ENCODE measurements around the gene PXMP4. TPM values are rescaled to one million over a fixed set of nuclear protein-coding genes. Genes with fewer than 3 reads are reported as not detected.

The PXMP4 gene
- total and polyA plus RNA-seq, 9 of the 15 experiments (the other 6 are each of a cell fraction or from before 2014, with no cell fraction given), result 4.8 to 29.1 (median 6.8) TPM

DNA sequence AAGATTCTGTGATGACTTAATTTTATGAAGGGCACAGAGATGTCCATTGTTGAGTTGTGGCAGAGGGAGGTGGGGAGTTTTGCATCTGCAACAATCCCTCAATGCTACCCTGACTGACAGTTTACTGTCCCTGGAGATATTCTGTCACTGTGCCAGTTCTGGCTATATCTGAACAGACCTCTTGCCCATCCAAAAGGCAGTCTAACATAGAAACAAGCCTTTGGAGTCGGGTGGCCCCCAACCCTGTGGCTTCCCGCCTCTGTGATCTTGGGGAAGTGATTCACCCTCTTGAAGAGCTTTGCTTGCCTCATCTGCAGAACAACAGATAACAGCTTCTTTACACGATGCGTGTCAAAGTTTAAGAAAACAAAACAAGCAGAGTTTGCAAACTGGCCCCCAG, 30.1 kb downstream of the PXMP4 start (continued):
- no peak for TF ChIP-seq RBBP5 (IDR thresholded peaks at IDR 0.05; ENCODE audit: borderline replicate concordance, insufficient read depth, low read length, poor library complexity, severe bottlenecking)
- TF ChIP-seq MTA2 (IDR thresholded peaks at IDR 0.05; ENCODE audit: low read depth), result peak; percentile 83
- no peak for TF ChIP-seq BACH1 (tag; IDR thresholded peaks at IDR 0.05)
- TF ChIP-seq, protein P1, sequence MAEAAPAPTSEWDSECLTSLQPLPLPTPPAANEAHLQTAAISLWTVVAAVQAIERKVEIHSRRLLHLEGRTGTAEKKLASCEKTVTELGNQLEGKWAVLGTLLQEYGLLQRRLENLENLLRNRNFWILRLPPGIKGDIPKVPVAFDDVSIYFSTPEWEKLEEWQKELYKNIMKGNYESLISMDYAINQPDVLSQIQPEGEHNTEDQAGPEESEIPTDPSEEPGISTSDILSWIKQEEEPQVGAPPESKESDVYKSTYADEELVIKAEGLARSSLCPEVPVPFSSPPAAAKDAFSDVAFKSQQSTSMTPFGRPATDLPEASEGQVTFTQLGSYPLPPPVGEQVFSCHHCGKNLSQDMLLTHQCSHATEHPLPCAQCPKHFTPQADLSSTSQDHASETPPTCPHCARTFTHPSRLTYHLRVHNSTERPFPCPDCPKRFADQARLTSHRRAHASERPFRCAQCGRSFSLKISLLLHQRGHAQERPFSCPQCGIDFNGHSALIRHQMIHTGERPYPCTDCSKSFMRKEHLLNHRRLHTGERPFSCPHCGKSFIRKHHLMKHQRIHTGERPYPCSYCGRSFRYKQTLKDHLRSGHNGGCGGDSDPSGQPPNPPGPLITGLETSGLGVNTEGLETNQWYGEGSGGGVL (CRISPR knock-in tag; IDR thresholded peaks at IDR 0.05), result no peak
- peak; percentile 67 for TF ChIP-seq BHLHE40 (IDR thresholded peaks at IDR 0.05; ENCODE audit: low read length)
- TF ChIP-seq, protein P2, sequence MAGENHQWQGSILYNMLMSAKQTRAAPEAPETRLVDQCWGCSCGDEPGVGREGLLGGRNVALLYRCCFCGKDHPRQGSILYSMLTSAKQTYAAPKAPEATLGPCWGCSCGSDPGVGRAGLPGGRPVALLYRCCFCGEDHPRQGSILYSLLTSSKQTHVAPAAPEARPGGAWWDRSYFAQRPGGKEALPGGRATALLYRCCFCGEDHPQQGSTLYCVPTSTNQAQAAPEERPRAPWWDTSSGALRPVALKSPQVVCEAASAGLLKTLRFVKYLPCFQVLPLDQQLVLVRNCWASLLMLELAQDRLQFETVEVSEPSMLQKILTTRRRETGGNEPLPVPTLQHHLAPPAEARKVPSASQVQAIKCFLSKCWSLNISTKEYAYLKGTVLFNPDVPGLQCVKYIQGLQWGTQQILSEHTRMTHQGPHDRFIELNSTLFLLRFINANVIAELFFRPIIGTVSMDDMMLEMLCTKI (IDR thresholded peaks at IDR 0.05; ENCODE audit: partially characterized antibody), result no peak
- TF ChIP-seq DPF2 (IDR thresholded peaks at IDR 0.05), result peak; percentile 96
- TF ChIP-seq, protein P3, sequence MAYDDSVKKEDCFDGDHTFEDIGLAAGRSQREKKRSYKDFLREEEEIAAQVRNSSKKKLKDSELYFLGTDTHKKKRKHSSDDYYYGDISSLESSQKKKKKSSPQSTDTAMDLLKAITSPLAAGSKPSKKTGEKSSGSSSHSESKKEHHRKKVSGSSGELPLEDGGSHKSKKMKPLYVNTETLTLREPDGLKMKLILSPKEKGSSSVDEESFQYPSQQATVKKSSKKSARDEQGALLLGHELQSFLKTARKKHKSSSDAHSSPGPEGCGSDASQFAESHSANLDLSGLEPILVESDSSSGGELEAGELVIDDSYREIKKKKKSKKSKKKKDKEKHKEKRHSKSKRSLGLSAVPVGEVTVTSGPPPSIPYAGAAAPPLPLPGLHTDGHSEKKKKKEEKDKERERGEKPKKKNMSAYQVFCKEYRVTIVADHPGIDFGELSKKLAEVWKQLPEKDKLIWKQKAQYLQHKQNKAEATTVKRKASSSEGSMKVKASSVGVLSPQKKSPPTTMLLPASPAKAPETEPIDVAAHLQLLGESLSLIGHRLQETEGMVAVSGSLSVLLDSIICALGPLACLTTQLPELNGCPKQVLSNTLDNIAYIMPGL (CRISPR knock-in tag; IDR thresholded peaks at IDR 0.05), result no peak
- TF ChIP-seq, protein P4, sequence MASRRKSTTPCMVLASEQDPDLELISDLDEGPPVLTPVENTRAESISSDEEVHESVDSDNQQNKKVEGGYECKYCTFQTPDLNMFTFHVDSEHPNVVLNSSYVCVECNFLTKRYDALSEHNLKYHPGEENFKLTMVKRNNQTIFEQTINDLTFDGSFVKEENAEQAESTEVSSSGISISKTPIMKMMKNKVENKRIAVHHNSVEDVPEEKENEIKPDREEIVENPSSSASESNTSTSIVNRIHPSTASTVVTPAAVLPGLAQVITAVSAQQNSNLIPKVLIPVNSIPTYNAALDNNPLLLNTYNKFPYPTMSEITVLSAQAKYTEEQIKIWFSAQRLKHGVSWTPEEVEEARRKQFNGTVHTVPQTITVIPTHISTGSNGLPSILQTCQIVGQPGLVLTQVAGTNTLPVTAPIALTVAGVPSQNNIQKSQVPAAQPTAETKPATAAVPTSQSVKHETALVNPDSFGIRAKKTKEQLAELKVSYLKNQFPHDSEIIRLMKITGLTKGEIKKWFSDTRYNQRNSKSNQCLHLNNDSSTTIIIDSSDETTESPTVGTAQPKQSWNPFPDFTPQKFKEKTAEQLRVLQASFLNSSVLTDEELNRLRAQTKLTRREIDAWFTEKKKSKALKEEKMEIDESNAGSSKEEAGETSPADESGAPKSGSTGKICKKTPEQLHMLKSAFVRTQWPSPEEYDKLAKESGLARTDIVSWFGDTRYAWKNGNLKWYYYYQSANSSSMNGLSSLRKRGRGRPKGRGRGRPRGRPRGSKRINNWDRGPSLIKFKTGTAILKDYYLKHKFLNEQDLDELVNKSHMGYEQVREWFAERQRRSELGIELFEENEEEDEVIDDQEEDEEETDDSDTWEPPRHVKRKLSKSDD (conservative IDR thresholded peaks at IDR 0.05; ENCODE audit: low read length), result no peak
- TF ChIP-seq, protein P5, sequence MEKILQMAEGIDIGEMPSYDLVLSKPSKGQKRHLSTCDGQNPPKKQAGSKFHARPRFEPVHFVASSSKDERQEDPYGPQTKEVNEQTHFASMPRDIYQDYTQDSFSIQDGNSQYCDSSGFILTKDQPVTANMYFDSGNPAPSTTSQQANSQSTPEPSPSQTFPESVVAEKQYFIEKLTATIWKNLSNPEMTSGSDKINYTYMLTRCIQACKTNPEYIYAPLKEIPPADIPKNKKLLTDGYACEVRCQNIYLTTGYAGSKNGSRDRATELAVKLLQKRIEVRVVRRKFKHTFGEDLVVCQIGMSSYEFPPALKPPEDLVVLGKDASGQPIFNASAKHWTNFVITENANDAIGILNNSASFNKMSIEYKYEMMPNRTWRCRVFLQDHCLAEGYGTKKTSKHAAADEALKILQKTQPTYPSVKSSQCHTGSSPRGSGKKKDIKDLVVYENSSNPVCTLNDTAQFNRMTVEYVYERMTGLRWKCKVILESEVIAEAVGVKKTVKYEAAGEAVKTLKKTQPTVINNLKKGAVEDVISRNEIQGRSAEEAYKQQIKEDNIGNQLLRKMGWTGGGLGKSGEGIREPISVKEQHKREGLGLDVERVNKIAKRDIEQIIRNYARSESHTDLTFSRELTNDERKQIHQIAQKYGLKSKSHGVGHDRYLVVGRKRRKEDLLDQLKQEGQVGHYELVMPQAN (IDR thresholded peaks at IDR 0.05; ENCODE audit: borderline replicate concordance), result no peak
- no peak for TF ChIP-seq ZC3H11A (IDR thresholded peaks at IDR 0.05; ENCODE audit: low read depth, low read length)
- TF ChIP-seq CBX2 (IDR thresholded peaks at IDR 0.05; ENCODE audit: insufficient read depth, low read length, poor library complexity, severe bottlenecking), result no peak
- no peak for TF ChIP-seq ESRRA (IDR thresholded peaks at IDR 0.05; ENCODE audit: borderline replicate concordance, low read depth)
- TF ChIP-seq SMARCB1 (IDR thresholded peaks at IDR 0.05; ENCODE audit: insufficient read length, low read depth), result no peak
- TF ChIP-seq ZNF431 (CRISPR knock-in tag; IDR thresholded peaks at IDR 0.05), result no peak
- no peak for TF ChIP-seq HDAC8 (tag; IDR thresholded peaks at IDR 0.05)
- peak; percentile 93 for TF ChIP-seq SMARCC2 (IDR thresholded peaks at IDR 0.05; ENCODE audit: low read depth)
- TF ChIP-seq POLR2G (IDR thresholded peaks at IDR 0.05; ENCODE audit: low read depth, low read length), result no peak
- no peak for TF ChIP-seq RUNX1 (IDR thresholded peaks at IDR 0.05; ENCODE audit: low read depth)
- TF ChIP-seq SOX6 (IDR thresholded peaks at IDR 0.05), result peak; percentile 88
